Spleen (tissue), 11 donors: Measurements from ENCODE around the gene CHRDL2. TPM values are rescaled to one million over a fixed set of nuclear protein-coding genes. Genes with fewer than 3 reads are reported as not detected.
A peak's percentile ranks its signal among the peaks of the same experiment; 100 is the strongest.

Experiments
- DNase-seq: peaks from one replicate; pipeline ENCODE4 v3.0.0-alpha.2; 2020
- H3K27ac ChIP-seq, 8 donors: fragments of 200-600 bp; sonication (generic) in 7 of 8; 1 replicate in 4 of 8; 2 replicates in 4 of 8; pipeline versions ENCODE4 v1.5.0 to v1.8.0; 2016 to 2021; ENCODE audit warnings: inconsistent platforms in 4 of 8, mild to moderate bottlenecking in 4 of 8, moderate library complexity in 1 of 8
- H3K27me3 ChIP-seq, 7 donors: fragments of 200-600 bp; sonication (generic) in 6 of 7; replicated peaks in 1 of 7; 1 replicate in 4 of 7; 2 replicates in 3 of 7; pipeline versions ENCODE4 v1.5.0 to v1.8.0; 2016 to 2021; ENCODE audit warnings: inconsistent platforms in 3 of 7, mild to moderate bottlenecking in 1 of 7
- H3K36me3 ChIP-seq, 6 donors: fragments of 200-600 bp; sonication (generic) in 5 of 6; 1 replicate in 4 of 6; 2 replicates in 2 of 6; pipeline versions ENCODE4 v1.5.0 to v1.8.0; 2016 to 2021; ENCODE audit warnings: inconsistent platforms in 2 of 6
- H3K4me1 ChIP-seq, 6 donors: fragments of 200-600 bp; sonication (generic) in 5 of 6; 1 replicate in 3 of 6; 2 replicates in 3 of 6; pipeline versions ENCODE4 v1.5.0 to v1.8.0; 2016 to 2021; ENCODE audit warnings: inconsistent platforms in 3 of 6
- H3K4me3 ChIP-seq, 8 donors: fragments of 200-600 bp; sonication (generic) in 7 of 8; 1 replicate in 4 of 8; 2 replicates in 4 of 8; pipeline versions ENCODE4 v1.5.0 to v1.8.0; 2016 to 2021; ENCODE audit warnings: inconsistent platforms in 4 of 8, mild to moderate bottlenecking in 4 of 8, moderate library complexity in 2 of 8
- H3K9me3 ChIP-seq, 8 donors: fragments of 200-600 bp; sonication (generic) in 7 of 8; 1 replicate in 4 of 8; 2 replicates in 4 of 8; pipeline versions ENCODE4 v1.5.0 to v1.8.0; 2016 to 2021; ENCODE audit warnings: inconsistent platforms in 4 of 8
- POLR2A ChIP-seq, 3 donors: fragments of 450-650 bp; IDR thresholded peaks; one replicate each; pipeline ENCODE4 v1.5.1; 2017; ENCODE audit warnings: antibody characterized with exemption in 3 of 3, mild to moderate bottlenecking in 1 of 3
- POLR2AphosphoS5 ChIP-seq, 3 donors: sonication (generic); formaldehyde crosslinking; IDR thresholded peaks; one replicate each; pipeline ENCODE4 v1.5.1; 2017; ENCODE audit warnings: antibody characterized with exemption in 3 of 3
- WGBS, 5 donors: extraction: QIAGEN DNeasy Blood & Tissue Kit in 3 of 5; methylation state at CpG; one replicate each; pipeline versions ENCODE4 v1.1.5 to v1.1.7; 2013 to 2018; 5-methylcytosine and 5-hydroxymethylcytosine counted together
- intact Hi-C: fragments of 100-400 bp; cut with DNase I; formaldehyde crosslinking; loops from one replicate; pipeline ENCODE4 v1.15.0; 2023; ENCODE audit warnings: low total_unique reads
- polyA plus RNA-seq, 3 donors: library from polyadenylated mRNA; stranded (reverse); fragments of 200-250 nt; gene quantifications; one replicate each; pipeline ENCODE4 v1.2.1, GENCODE V29; 2013
- total RNA-seq, 7 donors: library from RNA; depleted of rRNA in 3 of 7; stranded (reverse); fragments of >200 nt in 3 of 7; fragmentation: NEBNext Ultra II Directional in 4 of 7; extraction: Animal tissue kit (Norgen Biotek cat#: 25700) in 4 of 7; gene quantifications; one replicate each; pipeline versions ENCODE4 v1.1.0 to v1.2.1, GENCODE V29; 2016 to 2021
- TF ChIP-seq, protein P1 (sequence below), 11 experiments: fragments of 200-600 bp in 7 of 11; fragments of 450-650 bp in 4 of 11; sonication (generic) in 4 of 11; IDR thresholded peaks in 8 of 11; conservative IDR thresholded peaks in 3 of 11; 1 replicate in 7 of 11; 2 replicates in 4 of 11; pipeline versions ENCODE4 v1.4.0 to v1.8.0; 2016 to 2021; ENCODE audit warnings: antibody characterized with exemption in 11 of 11, inconsistent platforms in 4 of 11, mild to moderate bottlenecking in 1 of 11
- donor health status: healthy with polysubstance abuse.
- donor health status: DM: no; HTN: no; CAD: no; lungs with moderate emphysema.
- donor health status: DM: no; HTN: no; CAD: no.
- donor health status: Bipolar disorder and iron deficiency.
- donor health status: healthy.
- donor health status: DM: no; HTN: no; CAD: no.
- donor health status: DM: yes; HTN: yes; CAD: no.

The CHRDL2 gene
- total and polyA plus RNA-seq, 10 donors = 0.24 to 2.2 (median 1.5) TPM; not detected in 5

DNA sequence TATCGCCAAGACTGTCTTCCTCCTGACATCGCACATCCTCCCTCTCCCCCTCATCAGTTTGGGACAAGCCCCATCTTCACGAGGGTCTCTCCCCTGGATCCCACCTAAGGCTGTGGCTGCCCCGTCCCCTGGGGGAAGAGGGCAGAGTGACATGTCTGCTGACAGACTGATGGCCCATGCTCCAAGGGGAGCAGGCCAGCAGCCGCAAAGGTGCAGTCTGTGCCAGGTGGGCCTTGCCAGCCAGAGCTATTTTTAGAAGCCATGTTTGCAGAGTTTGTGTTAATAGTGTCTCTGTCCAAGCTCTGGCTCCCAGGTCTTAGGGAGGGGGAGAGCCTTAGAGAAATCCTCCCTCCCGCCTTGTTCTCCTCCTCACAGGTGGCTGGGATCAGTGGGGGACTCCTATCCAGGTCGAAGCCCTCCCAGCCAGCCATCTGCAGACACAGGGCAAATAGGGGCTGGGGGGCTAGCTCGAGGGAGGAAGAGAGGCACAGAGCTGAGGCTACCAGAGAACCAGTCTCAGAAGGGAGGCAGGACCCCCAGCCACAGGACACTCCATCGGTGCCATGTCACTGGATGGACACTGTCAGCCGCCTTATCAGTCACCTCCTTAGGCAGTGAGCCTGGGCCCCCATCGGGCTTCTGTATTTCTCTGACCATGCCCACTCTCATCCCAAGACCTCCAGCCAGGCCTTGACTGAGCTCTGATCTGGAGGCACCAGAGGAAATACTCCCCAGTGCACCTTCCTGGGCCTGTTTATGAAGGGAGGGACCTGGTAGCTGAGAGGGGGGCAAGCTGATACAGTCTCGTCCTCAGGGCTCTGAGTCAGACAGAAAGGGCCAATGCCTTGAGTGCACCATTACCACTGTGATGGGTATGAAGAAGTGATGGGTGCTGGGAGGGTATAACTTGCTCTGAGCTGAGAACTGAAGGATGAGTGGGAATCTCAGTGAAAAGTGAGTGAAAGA is 49.3 kb downstream of the CHRDL2 start:
- DNase-seq = peak; percentile 71
- WGBS, 5 donors = 83 to 94% (median 85%) methylated on average over 10 to 12 of the region's 12 CpGs
- Histone ChIP-seq H3K27me3 (peaks cover 0 to 25% (median 7%) of the 10 kb centered on the region in 7 donors), H3K4me3 (no peak overlapping the region), H3K27ac (no peak overlapping the region), H3K36me3 (no peaks in the 10 kb centered on the region), H3K4me1 (peaks cover 0 to 19% (median 6%) of the 10 kb centered on the region in 6 donors), H3K9me3 (no peaks in the 10 kb centered on the region)
- intact Hi-C loops = no loop called here
- TF ChIP-seq, protein P1, sequence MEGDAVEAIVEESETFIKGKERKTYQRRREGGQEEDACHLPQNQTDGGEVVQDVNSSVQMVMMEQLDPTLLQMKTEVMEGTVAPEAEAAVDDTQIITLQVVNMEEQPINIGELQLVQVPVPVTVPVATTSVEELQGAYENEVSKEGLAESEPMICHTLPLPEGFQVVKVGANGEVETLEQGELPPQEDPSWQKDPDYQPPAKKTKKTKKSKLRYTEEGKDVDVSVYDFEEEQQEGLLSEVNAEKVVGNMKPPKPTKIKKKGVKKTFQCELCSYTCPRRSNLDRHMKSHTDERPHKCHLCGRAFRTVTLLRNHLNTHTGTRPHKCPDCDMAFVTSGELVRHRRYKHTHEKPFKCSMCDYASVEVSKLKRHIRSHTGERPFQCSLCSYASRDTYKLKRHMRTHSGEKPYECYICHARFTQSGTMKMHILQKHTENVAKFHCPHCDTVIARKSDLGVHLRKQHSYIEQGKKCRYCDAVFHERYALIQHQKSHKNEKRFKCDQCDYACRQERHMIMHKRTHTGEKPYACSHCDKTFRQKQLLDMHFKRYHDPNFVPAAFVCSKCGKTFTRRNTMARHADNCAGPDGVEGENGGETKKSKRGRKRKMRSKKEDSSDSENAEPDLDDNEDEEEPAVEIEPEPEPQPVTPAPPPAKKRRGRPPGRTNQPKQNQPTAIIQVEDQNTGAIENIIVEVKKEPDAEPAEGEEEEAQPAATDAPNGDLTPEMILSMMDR (IDR thresholded peaks at IDR 0.05 in 8 of 11, conservative IDR thresholded peaks at IDR 0.05 in 3 of 11) = no peak
- no peak for TF ChIP-seq POLR2A (IDR thresholded peaks at IDR 0.05)
- no peak for TF ChIP-seq POLR2AphosphoS5 (IDR thresholded peaks at IDR 0.05)

DNA sequence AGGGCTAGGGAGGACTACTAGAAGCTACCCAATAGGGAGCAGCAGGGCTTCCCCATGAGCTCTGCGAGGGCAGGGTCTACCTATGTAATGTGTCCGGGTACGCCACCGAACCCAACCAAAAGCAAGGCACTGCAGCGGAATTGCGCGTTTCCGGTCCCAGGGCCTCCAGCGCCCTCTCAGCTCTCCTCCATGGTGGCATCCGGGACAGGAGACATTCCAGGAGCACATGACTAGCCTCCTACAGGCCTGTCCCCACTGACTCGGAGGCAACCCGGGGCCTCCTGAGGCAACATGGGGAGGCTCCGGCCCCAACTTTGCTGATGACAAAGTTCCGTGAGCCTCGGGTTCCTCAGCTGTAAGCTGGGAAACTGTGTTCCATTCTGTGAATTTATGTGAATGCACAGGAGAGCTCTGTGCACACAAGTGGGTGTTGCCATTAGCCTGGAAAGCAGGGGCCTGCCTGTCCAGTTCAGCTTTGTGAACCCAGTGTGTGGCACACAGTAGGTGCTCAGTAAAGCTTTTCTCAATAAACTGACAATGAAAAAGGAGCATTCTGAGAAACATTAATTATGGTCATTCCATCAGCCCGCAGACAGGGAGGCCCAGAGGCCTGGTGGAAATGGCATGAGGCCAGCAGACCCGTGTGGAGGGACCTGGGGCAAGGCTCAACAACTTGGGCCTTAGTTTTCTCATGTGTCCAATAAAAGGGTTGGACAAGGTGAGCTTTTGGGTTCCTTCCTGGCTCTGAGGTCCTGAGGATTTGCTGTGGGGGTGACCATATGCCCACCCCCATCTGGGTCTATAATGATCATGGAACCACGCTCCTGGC is 50.3 kb downstream of the CHRDL2 start:
- Histone ChIP-seq H3K4me3 (no peak overlapping the region), H3K4me1 (peaks cover 0 to 19% (median 6%) of the 10 kb centered on the region in 6 donors), H3K27me3 (peaks cover 0 to 25% (median 7%) of the 10 kb centered on the region in 7 donors), H3K27ac (no peak overlapping the region), H3K9me3 (no peaks in the 10 kb centered on the region), H3K36me3 (no peaks in the 10 kb centered on the region)
- peak; percentile 51 for DNase-seq
- TF ChIP-seq, protein P1 (IDR thresholded peaks at IDR 0.05 in 8 of 11, conservative IDR thresholded peaks at IDR 0.05 in 3 of 11) = no peak
- TF ChIP-seq POLR2A (IDR thresholded peaks at IDR 0.05) (no peak), POLR2AphosphoS5 (IDR thresholded peaks at IDR 0.05) (no peak)
- 91 to 96% (median 94%) methylated on average over 11 to 18 of the region's 18 CpGs for WGBS, 5 donors
- intact Hi-C loops = no loop called here

DNA sequence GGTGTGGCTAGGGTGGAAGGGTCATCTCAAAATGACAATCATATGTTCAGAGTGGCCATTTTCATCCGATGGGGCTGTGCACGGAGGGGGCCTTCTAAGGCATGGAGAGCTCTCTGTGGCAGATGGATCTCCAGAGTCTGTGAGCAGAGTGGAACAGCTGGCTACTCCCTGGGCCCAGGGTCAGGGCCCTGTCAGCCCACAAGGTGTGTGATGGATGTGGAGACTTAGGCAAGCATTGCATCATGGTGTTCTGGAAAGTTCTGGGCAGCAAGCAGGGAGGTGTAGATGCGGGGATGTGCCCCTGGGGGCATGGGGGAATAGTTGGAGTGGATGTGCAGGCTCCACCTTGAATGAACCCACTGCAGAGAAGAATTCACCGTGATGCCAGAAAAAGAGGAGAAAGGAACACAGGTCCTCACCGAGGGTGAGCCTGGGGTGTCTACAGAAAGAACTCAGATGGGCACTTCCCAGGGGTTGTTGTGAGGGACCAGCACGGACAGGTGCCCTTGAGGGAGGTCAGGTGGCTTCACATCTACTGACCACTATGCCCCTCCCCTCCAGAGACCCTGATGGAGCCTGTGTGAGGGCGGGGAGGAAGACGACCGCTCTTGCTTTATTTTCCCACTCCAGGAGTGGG is 51.1 kb downstream of the CHRDL2 start:
- no peaks in the 10 kb centered on the region for H3K9me3 ChIP-seq
- H3K36me3 ChIP-seq = no peaks in the 10 kb centered on the region
- H3K27ac ChIP-seq = no peak overlapping the region
- peak; percentile 32 for DNase-seq
- H3K4me1 ChIP-seq = peaks cover 0 to 14% (median 5%) of the 10 kb centered on the region in 6 donors
- H3K27me3 ChIP-seq = peaks cover 0 to 25% (median 7%) of the 10 kb centered on the region in 7 donors
- intact Hi-C loops = no loop called here
- no peak overlapping the region for H3K4me3 ChIP-seq
- no peak for TF ChIP-seq POLR2A (IDR thresholded peaks at IDR 0.05)
- TF ChIP-seq, protein P1 (IDR thresholded peaks at IDR 0.05 in 8 of 11, conservative IDR thresholded peaks at IDR 0.05 in 3 of 11) = no peak
- no peak for TF ChIP-seq POLR2AphosphoS5 (IDR thresholded peaks at IDR 0.05)
- WGBS, 5 donors = 86 to 94% (median 92%) methylated on average over 6 to 9 of the region's 9 CpGs
